ENCODE results near the gene GCNT2. TPM values are rescaled to one million over a fixed set of nuclear protein-coding genes. Genes with fewer than 3 reads are reported as not detected.
"Not testable (repeated sequence)": the region's sequence is repeated elsewhere in the genome, so short reads cannot be mapped to it uniquely, and the experiment has no call there.

The GCNT2 gene
- total RNA-seq, 1 donor from 2014 or later, result 5.8 TPM

GRCh38 chr6:10600681-10601080 is 79.5 kb downstream of the GCNT2 start:
- intact Hi-C loops (cut with micrococcal nuclease), result not testable (repeated sequence)

DNA sequence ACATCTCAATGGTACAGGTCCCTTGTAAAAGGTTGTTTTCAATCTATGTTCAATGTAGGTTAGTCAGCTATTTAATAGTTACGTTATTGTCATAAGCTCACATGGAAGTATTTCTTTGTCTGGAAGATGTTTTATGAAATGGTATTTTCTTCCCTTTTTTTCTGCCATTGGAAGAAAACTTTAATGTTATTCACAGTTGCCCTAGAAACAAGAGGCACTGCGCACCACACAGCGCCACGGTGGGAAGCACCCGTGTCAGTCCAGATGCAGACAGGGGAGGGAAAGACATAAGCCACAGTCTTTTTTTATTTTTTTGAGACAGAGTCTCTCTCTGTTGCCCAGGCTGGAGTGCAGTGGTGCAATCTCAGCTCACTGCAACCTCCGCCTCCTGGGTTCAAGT is 82.1 kb downstream of the GCNT2 start:
- intact Hi-C loops (cut with micrococcal nuclease), result no loop called here

GRCh38 chr6:10609038-10609437 is 87.9 kb downstream of the GCNT2 start:
- intact Hi-C loops (cut with micrococcal nuclease), result no loop called here

GRCh38 chr6:10610289-10610688 is 89.1 kb downstream of the GCNT2 start:
- intact Hi-C loops (cut with micrococcal nuclease), result no loop called here

GRCh38 chr6:10612161-10612560 is 91.0 kb downstream of the GCNT2 start:
- intact Hi-C loops (cut with micrococcal nuclease), result no loop called here

- intact Hi-C loops (cut with micrococcal nuclease), result no loop called here
These were observed 91.9 kb downstream of the GCNT2 start for GRCh38 chr6:10613077-10613476.

DNA sequence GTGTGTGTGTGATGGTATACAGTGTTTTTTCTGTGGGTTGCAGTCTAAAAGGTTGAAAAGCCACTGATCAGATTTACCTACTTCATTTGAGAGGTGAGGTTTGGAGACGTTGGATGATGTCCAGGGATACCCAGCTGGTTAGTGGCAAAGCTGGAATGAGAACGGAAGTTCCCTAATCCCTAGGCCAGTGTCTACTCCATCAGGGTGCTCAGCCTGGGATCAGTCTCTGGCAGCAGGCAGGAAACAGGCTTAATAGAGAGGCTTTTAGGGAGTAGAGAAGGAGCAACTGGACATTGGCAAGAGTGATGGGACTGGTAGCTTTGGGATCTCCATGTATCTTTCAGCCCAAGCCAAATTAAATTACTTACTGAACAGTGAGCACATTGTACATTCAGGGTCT is 92.6 kb downstream of the GCNT2 start:
- intact Hi-C loops (cut with micrococcal nuclease), result no loop called here

GRCh38 chr6:10615675-10616074 is 94.5 kb downstream of the GCNT2 start:
- intact Hi-C loops (cut with micrococcal nuclease), result no loop called here

- intact Hi-C loops (cut with micrococcal nuclease), result not testable (repeated sequence)
These were observed 95.1 kb downstream of the GCNT2 start for GRCh38 chr6:10616266-10616665.

GRCh38 chr6:10617008-10617696 is 96.0 kb downstream of the GCNT2 start:
- intact Hi-C loops (cut with micrococcal nuclease), result no loop called here

DNA sequence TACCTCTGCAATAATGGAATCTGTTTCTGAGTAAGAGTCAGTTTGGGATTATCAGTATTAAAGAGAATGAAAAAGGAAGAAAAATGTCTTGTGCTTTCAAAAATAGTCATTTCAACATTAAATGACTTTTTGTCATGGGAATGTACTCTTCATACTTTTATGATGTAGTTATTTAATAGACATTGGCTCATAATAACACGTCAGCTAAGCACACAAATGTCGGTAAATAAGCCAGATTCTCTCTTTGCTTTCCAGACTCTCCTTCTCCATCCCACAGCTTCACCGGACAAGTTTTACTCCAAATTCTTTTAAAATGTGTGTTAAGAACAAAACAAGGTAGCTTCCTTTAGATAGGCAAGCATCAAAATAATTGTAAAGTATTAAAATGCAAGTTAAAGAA is 97.3 kb downstream of the GCNT2 start:
- intact Hi-C loops (cut with micrococcal nuclease), result no loop called here

- intact Hi-C loops (cut with micrococcal nuclease), result no loop called here
These were observed 100.1 kb downstream of the GCNT2 start for GRCh38 chr6:10621213-10621612.

GRCh38 chr6:10621847-10622246 is 100.7 kb downstream of the GCNT2 start:
- intact Hi-C loops (cut with micrococcal nuclease), result no loop called here

- intact Hi-C loops (cut with micrococcal nuclease), result no loop called here
These were observed 103.7 kb downstream of the GCNT2 start for GRCh38 chr6:10624836-10625235.

DNA sequence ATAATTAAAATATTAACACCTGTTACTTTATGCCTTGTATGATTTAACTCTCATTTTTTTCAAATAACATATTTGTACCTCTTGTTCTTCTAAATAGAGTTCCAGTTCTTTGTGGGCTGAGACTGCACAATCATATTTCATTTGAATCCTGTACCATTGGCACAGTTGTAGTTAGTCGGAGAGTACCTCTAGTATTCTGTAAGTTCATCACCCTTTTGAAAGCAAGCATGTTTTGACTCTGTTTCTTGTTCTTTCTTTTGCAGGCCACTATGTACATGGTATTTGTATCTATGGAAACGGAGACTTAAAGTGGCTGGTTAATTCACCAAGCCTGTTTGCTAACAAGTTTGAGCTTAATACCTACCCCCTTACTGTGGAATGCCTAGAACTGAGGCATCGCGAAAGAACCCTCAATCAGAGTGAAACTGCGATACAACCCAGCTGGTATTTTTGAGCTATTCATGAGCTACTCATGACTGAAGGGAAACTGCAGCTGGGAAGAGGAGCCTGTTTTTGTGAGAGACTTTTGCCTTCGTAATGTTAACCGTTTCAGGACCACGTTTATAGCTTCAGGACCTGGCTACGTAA is 105.1 kb downstream of the GCNT2 start:
- intact Hi-C loops (cut with micrococcal nuclease), result no loop called here

DNA sequence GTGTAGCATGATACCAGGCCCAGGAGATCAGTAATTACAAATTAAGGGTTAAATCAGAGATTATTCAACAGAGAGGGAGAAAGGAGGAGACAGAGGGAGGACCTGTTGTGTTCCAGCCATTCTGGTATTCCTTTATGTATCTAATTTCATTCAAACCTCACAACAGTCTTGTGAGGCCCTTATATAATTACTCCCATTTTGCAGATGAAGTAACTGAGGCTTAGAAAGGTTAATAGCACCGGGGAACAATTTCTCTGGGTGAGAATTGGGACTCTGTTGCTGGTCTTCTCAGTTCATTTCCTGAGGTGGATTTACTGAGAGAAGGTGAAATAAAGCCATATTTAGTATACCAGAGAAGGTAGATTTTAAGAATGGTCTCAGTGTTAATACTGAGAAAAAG is 106.6 kb downstream of the GCNT2 start:
- intact Hi-C loops (cut with micrococcal nuclease), result no loop called here

DNA sequence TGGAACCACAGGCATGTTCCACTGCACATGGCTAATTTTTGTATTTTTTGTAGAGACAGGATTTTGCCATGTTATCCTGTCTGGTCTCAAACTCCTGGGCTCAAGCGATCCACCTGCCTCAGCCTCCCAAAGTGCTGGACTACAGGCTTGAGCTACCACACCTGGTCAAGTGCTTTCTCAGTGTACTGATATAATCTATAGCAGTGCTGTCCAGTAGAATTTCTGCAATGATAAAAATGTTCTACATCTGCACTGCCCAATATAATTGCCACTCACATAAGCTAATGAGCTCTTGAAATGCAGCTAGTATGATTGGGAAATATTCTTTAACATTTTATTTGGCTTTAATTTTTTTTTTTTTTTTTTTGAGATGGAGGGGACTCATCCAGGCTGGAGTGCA is 109.0 kb downstream of the GCNT2 start:
- intact Hi-C loops (cut with micrococcal nuclease), result no loop called here

DNA sequence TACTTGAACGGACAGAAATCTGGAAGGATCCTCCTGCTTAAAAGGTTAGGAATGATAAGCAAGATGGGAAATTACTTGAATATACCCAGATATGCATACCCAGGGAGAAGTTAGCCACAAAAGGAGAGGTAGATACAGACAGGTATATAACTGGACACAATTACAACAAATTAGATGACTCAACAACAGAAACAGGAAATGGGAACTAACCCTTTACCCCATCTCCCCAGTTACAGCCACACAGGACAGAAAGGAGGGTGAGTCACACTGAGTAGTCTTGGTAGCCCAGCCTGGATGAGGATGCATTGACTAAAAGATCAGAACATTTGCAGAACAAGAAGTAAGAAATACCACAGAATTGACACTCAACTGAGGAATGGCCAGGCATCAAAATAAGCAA is 112.1 kb downstream of the GCNT2 start:
- intact Hi-C loops (cut with micrococcal nuclease), result no loop called here

DNA sequence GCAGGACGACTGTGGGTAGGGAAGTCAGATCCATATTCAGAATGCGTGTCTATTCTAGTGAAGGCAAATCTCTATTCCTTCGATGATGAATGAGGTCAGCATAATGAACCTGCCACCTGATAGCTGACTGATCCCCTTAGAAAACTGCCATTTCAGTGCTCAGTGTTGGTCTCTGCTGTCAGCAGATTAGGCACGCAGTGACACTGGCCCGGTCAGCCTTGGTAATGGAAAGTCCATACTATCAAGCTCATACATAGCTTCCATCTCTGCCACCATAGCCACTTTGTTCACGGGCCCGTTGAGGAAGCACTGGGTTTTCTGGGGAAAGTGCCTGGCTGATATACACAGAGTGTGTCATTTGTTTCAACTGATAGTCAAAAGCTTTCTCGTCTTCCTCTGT is 119.3 kb downstream of the GCNT2 start:
- intact Hi-C loops (cut with micrococcal nuclease), result no loop called here

DNA sequence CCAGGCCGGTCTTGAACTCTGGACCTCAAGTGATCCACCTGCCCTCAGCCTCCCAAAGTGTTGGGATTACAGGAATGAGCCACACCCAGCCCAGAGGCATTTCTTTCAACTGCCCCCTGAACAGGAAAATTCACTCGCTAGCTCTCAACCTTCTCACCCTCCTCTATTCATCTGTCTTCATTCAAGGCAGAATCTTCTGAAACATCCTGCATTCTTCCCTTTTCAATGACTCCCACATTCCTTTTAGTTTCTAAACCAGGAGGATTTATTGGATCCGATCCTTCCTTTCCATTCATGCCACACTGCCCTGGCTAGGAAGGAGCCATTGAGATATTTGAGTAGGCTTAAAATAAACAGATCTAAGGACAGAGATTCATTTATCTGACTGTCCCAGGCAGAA is 120.4 kb downstream of the GCNT2 start:
- intact Hi-C loops (cut with micrococcal nuclease), result no loop called here

- intact Hi-C loops (cut with micrococcal nuclease), result no loop called here
These were observed 122.1 kb downstream of the GCNT2 start for GRCh38 chr6:10643201-10643651.

GRCh38 chr6:10644225-10644624 is 123.1 kb downstream of the GCNT2 start:
- intact Hi-C loops (cut with micrococcal nuclease), result no loop called here

GRCh38 chr6:10655508-10656055 is 134.4 kb downstream of the GCNT2 start:
- intact Hi-C loops (cut with micrococcal nuclease), result loop anchor here (1.0 to 2.0 kb wide), 3 partner anchors 29 to 67 kb away; partner anchors contain the start of genes C6orf52, PAK1IP1 and TMEM14C

Measured in T-helper 1 cell treated with Interleukin-12 subunit alpha and Interleukin-12 subunit beta and Interleukin-4 antibody, amounts not matched to agents 30 ng/mL and 1 ng/mL, for 36 hours (primary cell).